NB4 (cell line): Measurements from ENCODE around the gene LSAMP.

Experiments
- CTCF ChIP-seq: IDR thresholded peaks from one replicate; pipeline ENCODE4 v1.5.1; 2012; ENCODE audit warnings: low read depth, low read length
- MAX ChIP-seq: IDR thresholded peaks from 2 replicates; pipeline ENCODE4 v1.6.1; 2011; ENCODE audit warnings: low read depth, low read length
- POLR2A ChIP-seq: IDR thresholded peaks from 2 replicates; pipeline ENCODE4 v1.6.1; 2011; ENCODE audit warnings: mild to moderate bottlenecking; ENCODE audit not compliant: insufficient read length; ENCODE audit errors: extremely low read depth

GRCh38 chr3:115928376-115928775 lies 516.9 kb downstream of the LSAMP start:
- no peak for TF ChIP-seq CTCF
- no peak for TF ChIP-seq MAX
- no peak for TF ChIP-seq POLR2A
